HepG2 (cell line): ENCODE measurements around the gene NDUFAF8. TPM values are rescaled to one million over a fixed set of nuclear protein-coding genes. Genes with fewer than 3 reads are reported as not detected.

ENCODE experiments used
- FOXP1 ChIP-seq, 2 experiments: fragments of 450-650 bp in 1 of 2; IDR thresholded peaks; 2 replicates each; pipeline ENCODE4 v1.6.1; 2017 to 2018; ENCODE audit warnings: antibody characterized with exemption in 1 of 2
- GFI1 ChIP-seq: sonication (generic); formaldehyde crosslinking; IDR thresholded peaks from 2 replicates; pipeline ENCODE4 v1.5.0; 2020; ENCODE audit warnings: missing genetic modification reagents, mild to moderate bottlenecking, borderline replicate concordance
- HDAC2 ChIP-seq: sonication (generic); formaldehyde crosslinking; IDR thresholded peaks from 2 replicates; pipeline ENCODE4 v1.4.0; 2020; ENCODE audit warnings: missing genetic modification reagents
- HNF1A ChIP-seq, 2 experiments: sonication (generic) in 1 of 2; formaldehyde crosslinking in 1 of 2; IDR thresholded peaks; 2 replicates each; pipeline versions ENCODE4 v1.4.0 to v1.6.1; 2016 to 2020; ENCODE audit warnings: borderline replicate concordance in 1 of 2, low read depth in 1 of 2, mild to moderate bottlenecking in 1 of 2, missing genetic modification reagents in 1 of 2
- HNF4A ChIP-seq: sonication (generic); formaldehyde crosslinking; IDR thresholded peaks from 2 replicates; pipeline ENCODE4 v1.4.0; 2020; ENCODE audit warnings: missing genetic modification reagents
- HNRNPH1 ChIP-seq: fragments of 200-400 bp; formaldehyde crosslinking; optimal IDR thresholded peaks from 2 replicates; pipeline ENCODE3; 2017; ENCODE audit warnings: mild to moderate bottlenecking, low read depth, low read length
- JUND ChIP-seq: sonication (generic); formaldehyde crosslinking; IDR thresholded peaks from 2 replicates; pipeline ENCODE4 v1.8.0; 2022; ENCODE audit warnings: mild to moderate bottlenecking, missing genetic modification reagents
- MTF1 ChIP-seq: sonication (generic); formaldehyde crosslinking; IDR thresholded peaks from 2 replicates; pipeline ENCODE4 v1.5.0; 2020; ENCODE audit warnings: missing genetic modification reagents
- PATZ1 ChIP-seq: sonication (generic); formaldehyde crosslinking; IDR thresholded peaks from 2 replicates; pipeline ENCODE4 v1.4.0; 2020; ENCODE audit warnings: missing genetic modification reagents
- RFXAP ChIP-seq: sonication (generic); formaldehyde crosslinking; IDR thresholded peaks from 2 replicates; pipeline ENCODE4 v1.4.0; 2020; ENCODE audit warnings: missing genetic modification reagents, borderline replicate concordance
- TEF ChIP-seq: sonication (generic); formaldehyde crosslinking; IDR thresholded peaks from 2 replicates; pipeline ENCODE4 v1.5.0; 2020; ENCODE audit warnings: missing genetic modification reagents
- ZBTB33 ChIP-seq: sonication (generic); formaldehyde crosslinking; IDR thresholded peaks from 2 replicates; pipeline ENCODE4 v1.4.0; 2020; ENCODE audit warnings: missing genetic modification reagents
- ZMYM2 ChIP-seq: sonication (generic); formaldehyde crosslinking; IDR thresholded peaks from 2 replicates; pipeline ENCODE4 v1.8.0; 2022; ENCODE audit warnings: mild to moderate bottlenecking, missing genetic modification reagents
- ZNF264 ChIP-seq: sonication (generic); formaldehyde crosslinking; IDR thresholded peaks from 2 replicates; pipeline ENCODE4 v1.4.0; 2020; ENCODE audit warnings: missing genetic modification reagents
- ZNF275 ChIP-seq: sonication (generic); formaldehyde crosslinking; IDR thresholded peaks from 2 replicates; pipeline ENCODE4 v1.8.0; 2022; ENCODE audit warnings: missing genetic modification reagents, mild to moderate bottlenecking, inconsistent platforms, borderline replicate concordance
- ZNF678 ChIP-seq: sonication (generic); formaldehyde crosslinking; IDR thresholded peaks from 2 replicates; pipeline ENCODE4 v1.4.0; 2020; ENCODE audit warnings: mild to moderate bottlenecking, missing genetic modification reagents
- ZNF816 ChIP-seq: sonication (generic); formaldehyde crosslinking; IDR thresholded peaks from 2 replicates; pipeline ENCODE4 v1.8.0; 2022; ENCODE audit warnings: missing genetic modification reagents, mild to moderate bottlenecking, borderline replicate concordance
- ZNF891 ChIP-seq: sonication (generic); formaldehyde crosslinking; IDR thresholded peaks from 2 replicates; pipeline ENCODE4 v1.5.0; 2020; ENCODE audit warnings: mild to moderate bottlenecking, missing genetic modification reagents
- polyA plus RNA-seq, 8 experiments: library from polyadenylated mRNA; depleted of rRNA in 3 of 8; stranded (reverse) in 7 of 8; unstranded in 1 of 8; fragments of >200 nt; fragmentation: Illumina TruSeq in 4 of 8; extraction: Trizol in 4 of 8; gene quantifications; 2 replicates each; pipeline versions ENCODE4 v1.2.1 to v1.2.3, GENCODE V29; 2011 to 2016; ENCODE audit warnings: low read depth in 4 of 8, missing spikeins in 1 of 8, mixed read lengths in 1 of 8; ENCODE audit not compliant: insufficient read depth in 1 of 8
- total RNA-seq, 5 experiments: library from RNA; depleted of rRNA; stranded (reverse); fragments of >200 nt; fragmentation: Illumina TruSeq; extraction: Trizol; gene quantifications; 2 replicates each; pipeline ENCODE4 v1.2.3, GENCODE V29; 2016; ENCODE audit warnings: low read depth in 1 of 5

Gene NDUFAF8
- total and polyA plus RNA-seq, 2 of the 13 experiments (the other 11 are each of a cell fraction or from before 2014, with no cell fraction given), result 75.6 to 233 TPM

- no peak for TF ChIP-seq TEF (CRISPR knock-in tag)
- TF ChIP-seq MTF1, result 0 out of 2 replicates have a peak, but pooled peaks have one; percentile 19
- TF ChIP-seq HDAC2, result peak; percentile 48
- TF ChIP-seq RFXAP (CRISPR knock-in tag), result peak; percentile 98
- peak; percentile 69; the same call in 1 of the 2 replicates for TF ChIP-seq ZMYM2 (CRISPR knock-in tag)
- no peak for TF ChIP-seq HNF4A (CRISPR knock-in tag)
- TF ChIP-seq GFI1 (CRISPR knock-in tag), result peak; percentile 31; the same call in 1 of the 2 replicates
- no peak for TF ChIP-seq HNF1A (IDR thresholded peaks at IDR 0.05; ENCODE audit: low read depth)
- no peak for TF ChIP-seq HNF1A (CRISPR knock-in tag; IDR thresholded peaks at IDR 0.05; ENCODE audit: borderline replicate concordance)
- TF ChIP-seq HNRNPH1, result no peak
- peak; percentile 82 for TF ChIP-seq PATZ1 (CRISPR knock-in tag)
- no peak; the same call in none of the 2 replicates for TF ChIP-seq ZNF891 (CRISPR knock-in tag)
- no peak for TF ChIP-seq ZNF264 (CRISPR knock-in tag)
- no peak for TF ChIP-seq ZBTB33 (CRISPR knock-in tag)
- TF ChIP-seq FOXP1 (IDR thresholded peaks at IDR 0.05), result no peak
- TF ChIP-seq FOXP1 (CRISPR knock-in tag; IDR thresholded peaks at IDR 0.05), result no peak
- no peak for TF ChIP-seq JUND (CRISPR knock-in tag)
- TF ChIP-seq ZNF816, result no peak
- peak; percentile 71; the same call in 1 of the 2 replicates for TF ChIP-seq ZNF678 (CRISPR knock-in tag)
- no peak; the same call in 1 of the 2 replicates for TF ChIP-seq ZNF275
Measured at GRCh38 chr17:81222906-81223761, 16.0 kb upstream of the NDUFAF8 start, which contains the start of gene CEP131 (continued).
